Measurements from ENCODE around the gene CDH24. TPM values are rescaled to one million over a fixed set of nuclear protein-coding genes. Genes with fewer than 3 reads are reported as not detected.

CDH24 gene
- polyA plus RNA-seq, 2 of the 4 experiments (the other 2 are of a cell fraction), result 4.8 to 5.1 TPM

GRCh38 chr14:23021434-23021833, 35.9 kb downstream of the CDH24 start:
- ChIA-PET CTCF (interaction anchor here (0.8 to 4.2 kb wide), 11 partner anchors 8 to 55 kb away, joined by 3 to 19 read pairs (median 5); partner anchors contain the start of gene CDH24), POLR2A (no interaction called here)
- no peak overlapping the region for H3K27ac ChIP-seq
- ATAC-seq, result no peak
- no peaks in the 10 kb centered on the region for H3K9me3 ChIP-seq
- DNase-seq (ENCODE audit: low read depth in 1 of 2, low spot score in 1 of 2), result no peak
- H3K4me1 ChIP-seq, result no peaks in the 10 kb centered on the region
- H3K4me3 ChIP-seq, result no peak overlapping the region
- H3K4me2 ChIP-seq, result no peak overlapping the region
- 91% methylated on average over 9 of the region's 9 CpGs for WGBS (ENCODE audit: missing lambda C conversion rate)
- FAIRE-seq, result no peak
- TF ChIP-seq TFCP2L1 (CRISPR knock-in tag; IDR thresholded peaks at IDR 0.05), result no peak
- no peak for TF ChIP-seq CHD4 (IDR thresholded peaks at IDR 0.05; ENCODE audit: borderline replicate concordance)
- TF ChIP-seq NPAS2 (CRISPR knock-in tag; IDR thresholded peaks at IDR 0.05; ENCODE audit: borderline replicate concordance), result no peak
- no peak for TF ChIP-seq CTCF (IDR thresholded peaks at IDR 0.05)
- no peak for TF ChIP-seq POLR2A (IDR thresholded peaks at IDR 0.05; ENCODE audit: low read length)
- no peak for TF ChIP-seq HEYL (CRISPR knock-in tag; IDR thresholded peaks at IDR 0.05)
- TF ChIP-seq CHD2 (IDR thresholded peaks at IDR 0.05; ENCODE audit: low read length, partially characterized antibody), result no peak
- no peak for TF ChIP-seq PBX3 (IDR thresholded peaks at IDR 0.05)
- TF ChIP-seq RARB (CRISPR knock-in tag; IDR thresholded peaks at IDR 0.05), result no peak
- no peak for TF ChIP-seq CEBPB (IDR thresholded peaks at IDR 0.05)
- no peak for TF ChIP-seq SMC3 (IDR thresholded peaks at IDR 0.05)
- no peak for TF ChIP-seq EHMT2 (IDR thresholded peaks at IDR 0.05; ENCODE audit: low read depth)
- TF ChIP-seq SREBF2 (IDR thresholded peaks at IDR 0.05), result no peak
- TF ChIP-seq HDAC2 (IDR thresholded peaks at IDR 0.05), result no peak
- TF ChIP-seq REST (IDR thresholded peaks at IDR 0.05), result no peak
- TF ChIP-seq HOXB5 (CRISPR knock-in tag; IDR thresholded peaks at IDR 0.05), result no peak

- WGBS (ENCODE audit: missing lambda C conversion rate), result 87% methylated on average over 7 of the region's 7 CpGs
- Histone ChIP-seq H3K4me2 (no peak overlapping the region), H3K9me3 (no peaks in the 10 kb centered on the region), H3K27ac (no peak overlapping the region), H3K4me3 (no peak overlapping the region), H3K4me1 (no peaks in the 10 kb centered on the region)
- ChIA-PET POLR2A (no interaction called here), CTCF (interaction anchor here (0.8 to 4.2 kb wide), 11 partner anchors 8 to 91 kb away, joined by 3 to 19 read pairs (median 5); partner anchors contain the start of gene CDH24)
- TF ChIP-seq ZSCAN20 (CRISPR knock-in tag; IDR thresholded peaks at IDR 0.05) (no peak), HOXA7 (CRISPR knock-in tag; IDR thresholded peaks at IDR 0.05) (no peak), SREBF2 (IDR thresholded peaks at IDR 0.05) (no peak), ATOH8 (CRISPR knock-in tag; IDR thresholded peaks at IDR 0.05; ENCODE audit: low read depth) (no peak), RAD21 (conservative IDR thresholded peaks at IDR 0.05 in 1 of 2, IDR thresholded peaks at IDR 0.05 in 1 of 2) (no peak), NPAS2 (CRISPR knock-in tag; IDR thresholded peaks at IDR 0.05; ENCODE audit: borderline replicate concordance) (no peak), ELK1 (IDR thresholded peaks at IDR 0.05; ENCODE audit: low read depth, low read length) (no peak), MAFK (IDR thresholded peaks at IDR 0.05; ENCODE audit: partially characterized antibody) (no peak), SMC3 (IDR thresholded peaks at IDR 0.05) (no peak), MAZ (IDR thresholded peaks at IDR 0.05; ENCODE audit: borderline replicate concordance, low read depth, low read length) (no peak), HEYL (CRISPR knock-in tag; IDR thresholded peaks at IDR 0.05) (no peak), ZFP36 (IDR thresholded peaks at IDR 0.05; ENCODE audit: borderline replicate concordance, partially characterized antibody) (no peak), KDM1A (IDR thresholded peaks at IDR 0.05; ENCODE audit: low read depth) (no peak)
- ATAC-seq (peak in 1 of 2 experiments; percentile 26; a peak in 2 of 6 replicates), DNase-seq (ENCODE audit: low read depth in 1 of 2, low spot score in 1 of 2) (no peak), FAIRE-seq (no peak)
Observed at GRCh38 chr14:23020143-23021128, 36.9 kb downstream of the CDH24 start.

Data from A549 (cell line).